ENCODE measurements around the gene KRTAP10-2.
"Not testable (repeated sequence)": the region's sequence is repeated elsewhere in the genome, so short reads cannot be mapped to it uniquely, and the experiment has no call there.

KRTAP10-2 gene

DNA sequence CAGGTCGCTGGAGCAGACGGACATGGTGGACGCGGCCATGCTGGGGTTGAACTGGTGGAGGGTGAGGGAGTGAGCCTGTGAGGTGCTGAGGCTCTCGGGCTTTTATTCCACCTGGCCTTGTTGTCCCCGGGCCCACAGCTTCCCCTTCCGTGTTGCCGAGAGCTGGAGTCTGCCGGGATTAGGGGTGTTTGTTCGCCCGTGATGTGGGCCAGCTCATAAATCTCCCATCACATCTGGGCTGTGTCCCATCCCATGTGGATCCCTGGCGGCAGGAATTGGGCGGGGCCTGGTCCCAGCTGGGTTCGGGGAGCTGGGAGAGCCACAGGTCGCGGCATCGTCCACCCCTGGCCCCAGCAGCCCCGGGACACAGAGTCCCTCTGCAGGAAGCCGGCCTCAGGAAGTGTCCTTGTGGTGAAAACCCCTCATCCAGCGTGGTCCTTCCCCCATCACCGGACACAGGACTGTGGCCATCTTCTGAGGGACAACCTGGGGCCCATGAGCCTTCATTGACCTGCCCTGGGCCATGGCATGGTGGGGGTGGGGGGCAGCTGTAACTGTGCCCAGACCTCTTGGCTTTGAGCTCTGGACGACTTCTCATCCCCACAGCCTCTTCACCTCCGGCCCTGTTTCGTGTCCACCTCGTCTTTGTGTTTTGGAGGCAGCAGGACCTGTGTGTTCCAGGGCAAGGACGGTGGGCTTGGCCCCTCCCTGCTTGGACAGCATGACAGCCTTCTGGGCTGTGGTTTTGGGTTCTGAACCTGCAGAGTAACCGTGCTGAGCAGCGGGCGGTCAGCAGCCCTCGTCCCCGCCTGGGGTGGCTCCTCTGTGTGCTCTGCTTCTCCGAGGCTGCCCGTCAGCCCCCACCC, 41.4 kb upstream of the KRTAP10-2 start, which contains the start of gene KRTAP10-6:
Gene KRTAP10-6, minus strand, starts transcription at position 60 of the 866 bp plus-strand sequence. Its CDS starts 21 bp downstream, at position 39.
- no peak within 1 kb of the TSS for H3K4me2 ChIP-seq (ENCODE audit: low read length)
- no peaks in the 10 kb centered on the region for H3K27me3 ChIP-seq (ENCODE audit: control insufficient read depth, insufficient read depth, low read length)
- H3K4me1 ChIP-seq, result no peaks in the 10 kb centered on the region
- no peak within 1 kb of the TSS for H3K27ac ChIP-seq
- TF ChIP-seq, protein P1, sequence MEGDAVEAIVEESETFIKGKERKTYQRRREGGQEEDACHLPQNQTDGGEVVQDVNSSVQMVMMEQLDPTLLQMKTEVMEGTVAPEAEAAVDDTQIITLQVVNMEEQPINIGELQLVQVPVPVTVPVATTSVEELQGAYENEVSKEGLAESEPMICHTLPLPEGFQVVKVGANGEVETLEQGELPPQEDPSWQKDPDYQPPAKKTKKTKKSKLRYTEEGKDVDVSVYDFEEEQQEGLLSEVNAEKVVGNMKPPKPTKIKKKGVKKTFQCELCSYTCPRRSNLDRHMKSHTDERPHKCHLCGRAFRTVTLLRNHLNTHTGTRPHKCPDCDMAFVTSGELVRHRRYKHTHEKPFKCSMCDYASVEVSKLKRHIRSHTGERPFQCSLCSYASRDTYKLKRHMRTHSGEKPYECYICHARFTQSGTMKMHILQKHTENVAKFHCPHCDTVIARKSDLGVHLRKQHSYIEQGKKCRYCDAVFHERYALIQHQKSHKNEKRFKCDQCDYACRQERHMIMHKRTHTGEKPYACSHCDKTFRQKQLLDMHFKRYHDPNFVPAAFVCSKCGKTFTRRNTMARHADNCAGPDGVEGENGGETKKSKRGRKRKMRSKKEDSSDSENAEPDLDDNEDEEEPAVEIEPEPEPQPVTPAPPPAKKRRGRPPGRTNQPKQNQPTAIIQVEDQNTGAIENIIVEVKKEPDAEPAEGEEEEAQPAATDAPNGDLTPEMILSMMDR (IDR thresholded peaks at IDR 0.05), result no peak
- H3K36me3 ChIP-seq (ENCODE audit: control insufficient read depth, insufficient read depth, low read length), result no peaks in the 10 kb centered on the region
- no peak within 1 kb of the TSS for H3K9ac ChIP-seq
- no peaks in the 10 kb centered on the region for H3K79me2 ChIP-seq
- H2AFZ ChIP-seq, result no peak within 1 kb of the TSS
- no peaks in the 10 kb centered on the region for H3K9me3 ChIP-seq (ENCODE audit: control insufficient read depth, low read length)
- no peak within 1 kb of the TSS for H3K4me3 ChIP-seq (ENCODE audit: low read depth, low read length)

DNA sequence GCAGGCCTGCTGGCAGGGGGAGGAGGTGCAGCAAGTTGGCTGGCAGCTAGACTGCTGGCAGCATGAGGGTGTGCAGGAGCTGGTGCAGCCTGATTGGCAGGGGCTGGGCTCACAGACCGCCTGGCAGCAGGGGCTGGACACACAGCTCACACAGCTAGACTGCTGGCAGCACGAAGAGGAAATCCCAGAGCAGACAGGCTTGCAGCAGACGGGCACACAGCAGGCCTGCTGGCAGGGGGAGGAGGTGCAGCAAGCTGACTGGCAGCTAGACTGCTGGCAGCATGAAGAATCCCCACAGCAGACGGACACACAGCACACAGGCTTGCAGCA, 40.5 kb upstream of the KRTAP10-2 start:
- not testable (repeated sequence) for H3K4me3 ChIP-seq (ENCODE audit: low read depth, low read length); H3K36me3 ChIP-seq (ENCODE audit: control insufficient read depth, insufficient read depth, low read length); H3K27ac ChIP-seq; H3K9ac ChIP-seq; H3K27me3 ChIP-seq (ENCODE audit: control insufficient read depth, insufficient read depth, low read length); H3K4me2 ChIP-seq (ENCODE audit: low read length); H3K9me3 ChIP-seq (ENCODE audit: control insufficient read depth, low read length); H3K4me1 ChIP-seq; H3K79me2 ChIP-seq; H2AFZ ChIP-seq

DNA sequence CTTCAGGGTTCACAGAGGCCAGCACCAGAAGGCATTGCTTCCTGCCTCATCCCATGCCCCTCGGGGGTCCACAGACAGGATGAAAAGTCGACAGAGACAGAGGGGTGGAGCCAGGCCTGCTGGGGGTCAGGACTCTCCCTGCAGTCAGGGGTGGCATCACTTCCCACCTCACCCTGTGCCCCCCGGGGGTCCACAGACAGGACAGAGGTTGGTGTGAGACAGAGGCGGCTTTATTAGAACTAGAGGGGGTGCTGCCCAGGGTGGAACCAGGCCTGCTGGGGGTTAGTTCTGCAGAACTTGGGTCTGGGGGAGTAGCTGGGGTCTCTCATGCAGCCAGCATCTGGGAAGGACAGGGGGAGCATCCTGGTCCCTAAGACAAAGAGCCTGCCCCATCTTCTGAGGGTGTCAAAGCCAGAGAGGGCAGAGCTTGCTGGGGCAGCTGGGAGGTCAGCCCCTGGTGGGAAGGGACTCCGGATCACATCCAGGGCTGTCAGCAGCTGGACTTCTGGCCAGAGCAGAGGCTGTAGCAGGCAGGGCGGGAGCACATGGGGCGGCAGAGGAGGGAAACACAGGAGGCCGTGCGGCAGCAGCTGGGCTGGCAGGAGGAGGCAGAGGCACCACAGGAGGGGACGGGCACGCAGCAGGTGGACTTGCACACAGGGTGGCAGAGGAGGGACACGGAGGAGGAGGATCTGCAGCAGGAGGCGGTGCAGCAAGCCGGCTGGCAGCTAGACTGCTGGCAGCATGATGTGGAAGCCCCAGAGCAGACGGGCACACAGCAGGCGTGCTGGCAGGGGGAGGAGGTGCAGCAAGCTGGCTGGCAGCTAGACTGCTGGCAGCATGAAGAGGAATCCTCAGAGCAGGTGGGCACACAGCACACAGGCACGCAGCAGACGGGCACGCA, 39.8 kb upstream of the KRTAP10-2 start:
- not testable (repeated sequence) for H3K4me3 ChIP-seq (ENCODE audit: low read depth, low read length); H3K9ac ChIP-seq; H3K4me1 ChIP-seq; H3K36me3 ChIP-seq (ENCODE audit: control insufficient read depth, insufficient read depth, low read length); H3K79me2 ChIP-seq; H3K9me3 ChIP-seq (ENCODE audit: control insufficient read depth, low read length); H3K4me2 ChIP-seq (ENCODE audit: low read length); H3K27ac ChIP-seq; H2AFZ ChIP-seq; H3K27me3 ChIP-seq (ENCODE audit: control insufficient read depth, insufficient read depth, low read length)

DNA sequence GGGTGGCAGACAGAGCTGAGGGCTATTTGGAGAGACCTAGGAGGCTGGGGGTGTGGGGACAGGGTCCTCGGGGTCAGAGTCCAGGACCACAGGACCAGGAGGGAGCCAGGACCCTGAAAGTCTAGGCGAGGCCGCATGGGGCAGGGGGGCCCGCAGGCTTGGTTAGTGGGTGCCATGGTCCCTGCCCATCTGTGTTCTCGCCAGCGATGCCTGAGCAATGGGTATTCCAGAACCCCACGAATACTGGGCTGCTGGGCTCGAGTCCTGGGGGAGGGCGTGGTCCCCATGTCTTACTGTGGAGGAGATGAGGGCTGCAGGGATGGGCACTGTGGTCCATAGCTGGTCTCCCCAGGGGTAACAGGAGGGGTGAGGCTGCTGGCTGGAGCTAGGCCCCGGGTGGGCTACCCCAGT, 39.0 kb upstream of the KRTAP10-2 start:
- no peak overlapping the region for H3K4me3 ChIP-seq (ENCODE audit: low read depth, low read length)
- no peak overlapping the region for H3K27ac ChIP-seq
- TF ChIP-seq, protein P1 (IDR thresholded peaks at IDR 0.05), result no peak
- H3K36me3 ChIP-seq (ENCODE audit: control insufficient read depth, insufficient read depth, low read length), result no peaks in the 10 kb centered on the region
- H3K4me1 ChIP-seq, result no peaks in the 10 kb centered on the region
- H3K79me2 ChIP-seq, result no peaks in the 10 kb centered on the region
- H3K27me3 ChIP-seq (ENCODE audit: control insufficient read depth, insufficient read depth, low read length), result no peaks in the 10 kb centered on the region
- no peak overlapping the region for H3K4me2 ChIP-seq (ENCODE audit: low read length)
- H2AFZ ChIP-seq, result no peak overlapping the region
- H3K9ac ChIP-seq, result no peak overlapping the region
- no peaks in the 10 kb centered on the region for H3K9me3 ChIP-seq (ENCODE audit: control insufficient read depth, low read length)

DNA sequence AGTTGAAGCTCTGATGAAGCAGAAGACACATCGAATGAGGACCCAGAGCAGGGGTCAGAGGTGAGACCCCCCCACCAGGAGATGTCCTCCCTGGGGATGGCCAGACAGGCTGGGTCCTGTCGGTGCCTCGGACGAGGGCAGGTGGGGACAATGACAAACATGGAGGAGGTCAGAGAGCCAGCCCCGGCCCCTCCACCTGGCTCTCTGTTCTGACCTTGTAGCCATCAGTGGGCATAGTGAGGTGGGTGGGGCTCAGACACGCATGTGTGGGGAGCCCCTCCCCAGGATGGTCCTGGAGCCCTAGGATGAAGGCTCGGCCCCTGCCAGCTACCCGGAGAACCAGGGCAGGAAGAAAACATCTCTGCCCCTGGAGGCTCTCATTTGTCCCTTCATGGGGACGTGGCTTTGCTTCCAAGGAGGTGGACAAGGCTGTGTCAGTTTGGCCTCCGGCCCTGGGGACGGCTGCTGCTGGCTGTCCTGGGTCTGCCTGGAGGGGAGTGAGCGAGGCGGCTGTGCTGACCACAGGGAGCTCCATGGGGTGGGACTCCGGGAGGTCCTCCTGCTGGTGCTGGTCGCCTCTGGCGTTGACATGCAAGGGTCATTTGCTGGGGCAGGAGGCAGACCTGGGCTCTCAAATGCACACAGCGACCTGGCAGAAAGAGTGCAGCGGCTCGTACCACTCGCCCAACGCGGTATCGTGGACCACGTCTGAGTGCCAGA, 38.4 kb upstream of the KRTAP10-2 start:
- Histone ChIP-seq H3K27ac (no peak overlapping the region), H3K4me2 (ENCODE audit: low read length) (no peak overlapping the region), H3K27me3 (ENCODE audit: control insufficient read depth, insufficient read depth, low read length) (no peaks in the 10 kb centered on the region), H3K9ac (no peak overlapping the region), H3K36me3 (ENCODE audit: control insufficient read depth, insufficient read depth, low read length) (no peaks in the 10 kb centered on the region), H3K4me3 (ENCODE audit: low read depth, low read length) (no peak overlapping the region), H2AFZ (no peak overlapping the region), H3K79me2 (no peaks in the 10 kb centered on the region), H3K9me3 (ENCODE audit: control insufficient read depth, low read length) (no peaks in the 10 kb centered on the region), H3K4me1 (no peaks in the 10 kb centered on the region)
- TF ChIP-seq, protein P1 (IDR thresholded peaks at IDR 0.05), result no peak

All from parathyroid adenoma (tissue), 2 donors.